Jurkat, Clone E6-1 (cell line): ENCODE measurements around the gene CYB561.
"Not testable (repeated sequence)": the region's sequence is repeated elsewhere in the genome, so short reads cannot be mapped to it uniquely, and the experiment has no call there.

ENCODE experiments used
- DNase-seq: peaks from one replicate; pipeline ENCODE4 v3.0.0-alpha.2; 2011; ENCODE audit warnings: low read depth, low spot score
- H3K4me3 ChIP-seq: 2 replicates; pipeline ENCODE4 v1.5.1; 2011; ENCODE audit warnings: mild to moderate bottlenecking, low read length, control low read depth, moderate library complexity

The CYB561 gene

GRCh38 chr17:63480192-63480784, 34.2 kb upstream of the CYB561 start:
- no peak for DNase-seq
- no peak overlapping the region for H3K4me3 ChIP-seq

- no peak for DNase-seq
- H3K4me3 ChIP-seq = no peak overlapping the region
These were observed 33.5 kb upstream of the CYB561 start for GRCh38 chr17:63479495-63480184.

- H3K4me3 ChIP-seq = no peak overlapping the region
- peak; percentile 58 for DNase-seq
These were observed 32.8 kb upstream of the CYB561 start for GRCh38 chr17:63478814-63479494.

- H3K4me3 ChIP-seq = no peak overlapping the region; the same call in 1 of the 2 replicates
- DNase-seq = no peak
These were observed 31.7 kb upstream of the CYB561 start for GRCh38 chr17:63477480-63478440.

- peak; percentile 44 for DNase-seq
These were observed 30.9 kb upstream of the CYB561 start, which contains the start of gene ACE for GRCh38 chr17:63476854-63477479. Gene ACE, plus strand, starts transcription at chr17:63477061. Its CDS starts 34 bp downstream, at chr17:63477095.

GRCh38 chr17:63476459-63476853, 30.4 kb upstream of the CYB561 start:
- DNase-seq = no peak
- H3K4me3 ChIP-seq = peak overlapping the region; percentile 41

More at GRCh38 chr17:63476854-63477479, 30.9 kb upstream of the CYB561 start, which contains the start of gene ACE:
- H3K4me3 ChIP-seq = peak within 1 kb of the TSS; percentile 41

- no peak for DNase-seq
- H3K4me3 ChIP-seq = peak overlapping the region; percentile 41; the same call in 1 of the 2 replicates
These were observed 29.6 kb upstream of the CYB561 start for GRCh38 chr17:63475491-63476412.

GRCh38 chr17:63474586-63475460, 28.7 kb upstream of the CYB561 start:
- H3K4me3 ChIP-seq = no peak overlapping the region
- DNase-seq = no peak

- H3K4me3 ChIP-seq = no peak overlapping the region
- no peak for DNase-seq
These were observed 28.1 kb upstream of the CYB561 start for GRCh38 chr17:63474174-63474573.

GRCh38 chr17:63468099-63468498, 22.0 kb upstream of the CYB561 start:
- not testable (repeated sequence) for H3K4me3 ChIP-seq

GRCh38 chr17:63464691-63465236, 18.7 kb upstream of the CYB561 start:
- no peak for DNase-seq

More at GRCh38 chr17:63468099-63468498, 22.0 kb upstream of the CYB561 start:
- not testable (repeated sequence) for DNase-seq

GRCh38 chr17:63463771-63464170, 17.7 kb upstream of the CYB561 start:
- no peak for DNase-seq
- no peak overlapping the region for H3K4me3 ChIP-seq

More at GRCh38 chr17:63464691-63465236, 18.7 kb upstream of the CYB561 start:
- H3K4me3 ChIP-seq = no peak overlapping the region

GRCh38 chr17:63460018-63460417, 13.9 kb upstream of the CYB561 start:
- H3K4me3 ChIP-seq = no peak overlapping the region
- no peak for DNase-seq

GRCh38 chr17:63458478-63458877, 12.4 kb upstream of the CYB561 start:
- no peak overlapping the region for H3K4me3 ChIP-seq
- no peak for DNase-seq

GRCh38 chr17:63455417-63455816, 9.3 kb upstream of the CYB561 start:
- DNase-seq = no peak
- H3K4me3 ChIP-seq = no peak overlapping the region

- no peak for DNase-seq
- no peak overlapping the region for H3K4me3 ChIP-seq
These were observed 8.8 kb upstream of the CYB561 start for GRCh38 chr17:63454915-63455314.
